Colonic mucosa (tissue), 4 donors: ENCODE data around the gene ARMH3. TPM values are rescaled to one million over a fixed set of nuclear protein-coding genes. Genes with fewer than 3 reads are reported as not detected.

ENCODE experiments used
- DNase-seq: peaks from one replicate; pipeline ENCODE4 v3.0.0-alpha.2; 2020
- H3K27ac ChIP-seq: fragments of 200-600 bp; one replicate; pipeline ENCODE4 v1.8.0; 2021
- H3K27me3 ChIP-seq: fragments of 200-600 bp; one replicate; pipeline ENCODE4 v1.8.0; 2021
- H3K36me3 ChIP-seq: fragments of 200-600 bp; one replicate; pipeline ENCODE4 v1.8.0; 2021
- H3K4me1 ChIP-seq: fragments of 200-600 bp; one replicate; pipeline ENCODE4 v1.8.0; 2021; ENCODE audit warnings: mild to moderate bottlenecking
- H3K4me3 ChIP-seq: fragments of 200-600 bp; one replicate; pipeline ENCODE4 v1.8.0; 2021
- H3K9ac ChIP-seq, 2 donors: one replicate each; pipeline ENCODE4 v1.7.0; 2013; ENCODE audit warnings: control low read depth in 2 of 2, low read depth in 2 of 2, low read length in 2 of 2
- H3K9me3 ChIP-seq: fragments of 200-600 bp; one replicate; pipeline ENCODE4 v1.8.0; 2021
- intact Hi-C: fragments of 100-400 bp; cut with DNase I; formaldehyde crosslinking; loops from one replicate; pipeline ENCODE4 v1.14.1; 2022
- total RNA-seq, 2 donors: library from RNA; stranded (reverse); fragmentation: NEBNext Ultra II Directional in 1 of 2; extraction: Animal tissue kit (Norgen Biotek cat#: 25700) in 1 of 2; gene quantifications; one replicate each; pipeline ENCODE4 v1.2.1, GENCODE V29; 2021
- TF ChIP-seq, protein P1 (sequence below): fragments of 200-600 bp; IDR thresholded peaks from one replicate; pipeline ENCODE4 v1.8.0; 2022; ENCODE audit warnings: antibody characterized with exemption, mild to moderate bottlenecking
- donor health status: healthy.
- donor health status: DM: no; HTN: no; CAD: no.
- donor health status: DM: no; HTN: no; CAD: no.

Gene ARMH3
- total RNA-seq, 2 donors from 2014 or later, result 25.1 to 31.3 TPM

DNA sequence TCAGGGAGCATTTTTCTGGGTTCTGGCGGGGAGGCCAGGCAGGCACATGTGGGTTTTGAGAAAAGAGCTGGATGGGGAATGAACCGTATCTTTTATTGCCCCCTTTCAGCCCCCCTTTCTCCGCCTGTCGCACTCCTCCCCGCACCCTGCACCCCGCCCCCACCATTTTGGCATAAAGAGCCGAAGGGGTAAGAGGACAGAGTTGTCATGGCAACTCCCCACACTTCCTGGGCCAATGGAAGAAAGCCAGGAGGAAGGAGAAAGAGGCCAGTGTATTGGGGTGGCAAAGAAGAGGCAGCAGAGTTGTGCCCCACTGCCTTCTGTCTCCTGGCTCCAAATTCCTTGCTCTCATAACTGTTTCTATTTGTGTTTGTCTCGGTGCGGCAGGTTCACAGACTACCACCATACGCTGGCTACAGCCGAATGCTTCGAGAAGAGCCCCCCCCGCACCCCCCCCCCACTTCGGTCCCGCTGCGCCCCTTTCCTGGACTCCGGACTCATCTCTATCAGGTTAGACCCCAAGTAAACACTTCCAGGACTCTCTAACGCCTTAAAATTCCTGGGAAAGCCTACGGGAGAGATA, 215.8 kb downstream of the ARMH3 start:
- H3K9ac ChIP-seq, result no peak overlapping the region
- H3K9me3 ChIP-seq, result no peaks in the 10 kb centered on the region
- H3K27me3 ChIP-seq, result no peaks in the 10 kb centered on the region
- no peak overlapping the region for H3K27ac ChIP-seq
- intact Hi-C loops, result loop anchor here (2.0 kb wide), 2 partner anchors 171 to 233 kb away; no protein-coding TSS in a partner anchor
- peak overlapping the region; percentile 30 for H3K4me3 ChIP-seq
- TF ChIP-seq, protein P1, sequence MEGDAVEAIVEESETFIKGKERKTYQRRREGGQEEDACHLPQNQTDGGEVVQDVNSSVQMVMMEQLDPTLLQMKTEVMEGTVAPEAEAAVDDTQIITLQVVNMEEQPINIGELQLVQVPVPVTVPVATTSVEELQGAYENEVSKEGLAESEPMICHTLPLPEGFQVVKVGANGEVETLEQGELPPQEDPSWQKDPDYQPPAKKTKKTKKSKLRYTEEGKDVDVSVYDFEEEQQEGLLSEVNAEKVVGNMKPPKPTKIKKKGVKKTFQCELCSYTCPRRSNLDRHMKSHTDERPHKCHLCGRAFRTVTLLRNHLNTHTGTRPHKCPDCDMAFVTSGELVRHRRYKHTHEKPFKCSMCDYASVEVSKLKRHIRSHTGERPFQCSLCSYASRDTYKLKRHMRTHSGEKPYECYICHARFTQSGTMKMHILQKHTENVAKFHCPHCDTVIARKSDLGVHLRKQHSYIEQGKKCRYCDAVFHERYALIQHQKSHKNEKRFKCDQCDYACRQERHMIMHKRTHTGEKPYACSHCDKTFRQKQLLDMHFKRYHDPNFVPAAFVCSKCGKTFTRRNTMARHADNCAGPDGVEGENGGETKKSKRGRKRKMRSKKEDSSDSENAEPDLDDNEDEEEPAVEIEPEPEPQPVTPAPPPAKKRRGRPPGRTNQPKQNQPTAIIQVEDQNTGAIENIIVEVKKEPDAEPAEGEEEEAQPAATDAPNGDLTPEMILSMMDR, result no peak
- H3K4me1 ChIP-seq, result peaks cover 10% of the 10 kb centered on the region
- H3K36me3 ChIP-seq, result no peaks in the 10 kb centered on the region
- DNase-seq, result no peak

DNA sequence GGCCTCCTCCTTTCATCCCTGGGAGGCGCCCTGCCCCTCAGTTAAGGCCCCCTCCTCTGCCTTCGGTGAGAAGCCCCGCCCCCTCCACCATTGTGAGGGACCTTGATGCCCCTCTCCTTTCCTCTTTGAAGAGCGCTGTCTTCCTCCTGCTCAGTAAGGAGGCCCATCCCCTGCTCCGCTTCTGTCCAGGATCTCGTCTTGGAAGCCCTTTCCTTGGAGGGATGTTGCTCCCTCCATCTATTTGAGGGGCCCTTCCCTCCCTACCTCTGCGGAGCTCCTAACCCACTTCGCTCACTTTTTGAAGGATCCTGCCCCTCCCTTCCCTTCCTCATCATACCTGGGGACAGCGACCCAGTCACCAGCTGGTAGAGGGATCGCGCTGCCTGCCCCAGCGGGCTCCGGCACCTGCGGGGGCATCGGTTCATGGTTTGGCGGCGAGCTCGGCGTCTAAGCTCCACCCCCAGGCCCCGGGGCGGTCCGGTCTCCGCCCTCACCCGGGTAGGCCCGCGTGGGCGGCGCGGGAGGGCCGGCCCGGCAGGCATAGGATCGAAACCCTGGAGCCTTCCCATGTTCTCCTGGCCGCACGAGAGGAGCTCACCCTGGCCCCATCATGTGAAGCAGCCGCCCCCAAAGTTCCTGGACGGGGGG, 216.4 kb downstream of the ARMH3 start:
- intact Hi-C loops, result loop anchor here (2.0 kb wide), 2 partner anchors 171 to 233 kb away; no protein-coding TSS in a partner anchor
- no peak overlapping the region for H3K9ac ChIP-seq
- H3K4me1 ChIP-seq, result peaks cover 10% of the 10 kb centered on the region
- H3K27me3 ChIP-seq, result no peaks in the 10 kb centered on the region
- peak overlapping the region; percentile 30 for H3K4me3 ChIP-seq
- TF ChIP-seq, protein P1, result no peak
- DNase-seq, result peak; percentile 59
- no peaks in the 10 kb centered on the region for H3K9me3 ChIP-seq
- no peak overlapping the region for H3K27ac ChIP-seq
- H3K36me3 ChIP-seq, result no peaks in the 10 kb centered on the region

DNA sequence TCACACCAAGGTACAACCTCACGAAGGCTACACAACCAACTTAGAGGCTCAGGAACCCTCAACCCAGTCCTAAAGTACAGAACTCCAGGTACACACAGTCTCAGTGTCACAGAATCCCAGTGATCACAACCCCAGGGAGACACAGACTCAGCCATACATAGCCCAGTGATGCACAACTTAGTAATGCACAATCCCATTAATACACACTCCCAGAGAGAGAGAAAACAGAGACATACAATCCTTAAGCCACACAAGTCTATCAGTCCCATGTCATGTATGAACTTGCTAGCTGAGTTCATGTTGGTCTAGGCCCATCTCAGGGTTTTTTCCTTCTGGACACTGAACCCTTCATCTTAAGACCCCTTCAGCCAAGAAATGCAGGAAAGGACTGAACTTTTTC, 217.0 kb downstream of the ARMH3 start:
- Histone ChIP-seq H3K4me3 (no peak overlapping the region), H3K9me3 (no peaks in the 10 kb centered on the region), H3K27ac (no peak overlapping the region), H3K36me3 (no peaks in the 10 kb centered on the region), H3K9ac (no peak overlapping the region), H3K27me3 (no peaks in the 10 kb centered on the region), H3K4me1 (peaks cover 10% of the 10 kb centered on the region)
- DNase-seq, result no peak
- TF ChIP-seq, protein P1, result no peak
- intact Hi-C loops, result no loop called here

DNA sequence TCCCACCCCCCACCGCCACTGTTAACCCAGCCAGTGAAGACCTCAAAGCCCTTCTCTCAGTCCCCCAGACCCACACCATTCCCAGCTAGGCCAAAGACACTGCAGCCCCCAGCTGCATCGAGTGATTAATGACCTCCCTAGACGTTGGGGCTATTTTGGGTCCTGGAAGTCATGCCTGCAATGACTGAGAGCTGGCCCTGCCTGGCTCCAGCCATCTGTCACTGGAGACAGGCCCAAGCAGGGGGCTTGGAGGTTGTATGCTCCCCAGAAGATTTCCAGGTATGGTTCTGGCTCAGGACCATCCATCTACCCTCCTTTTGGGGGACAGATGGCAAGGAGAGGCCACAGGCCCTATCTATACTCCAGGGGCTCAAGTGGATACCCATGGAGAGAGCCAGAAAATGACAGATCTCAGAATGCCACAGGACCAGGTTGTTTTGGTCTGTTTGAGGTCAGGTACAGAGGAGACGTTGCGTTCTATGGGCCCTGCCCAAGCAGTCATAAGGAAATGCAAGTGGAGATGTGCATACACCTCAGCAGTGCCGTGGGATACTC, 217.5 kb downstream of the ARMH3 start:
- H3K4me1 ChIP-seq, result peaks cover 10% of the 10 kb centered on the region
- no peak for DNase-seq

GRCh38 chr10:101837748-101838147, 218.2 kb downstream of the ARMH3 start:
- Histone ChIP-seq H3K27ac (no peak overlapping the region), H3K27me3 (no peaks in the 10 kb centered on the region)

More for the DNA sequence above, 217.5 kb downstream of the ARMH3 start:
- Histone ChIP-seq H3K4me3 (no peak overlapping the region), H3K27ac (no peak overlapping the region), H3K36me3 (no peaks in the 10 kb centered on the region), H3K9me3 (no peaks in the 10 kb centered on the region), H3K27me3 (no peaks in the 10 kb centered on the region), H3K9ac (no peak overlapping the region)
- intact Hi-C loops, result no loop called here
- TF ChIP-seq, protein P1, result no peak

More at GRCh38 chr10:101837748-101838147, 218.2 kb downstream of the ARMH3 start:
- TF ChIP-seq, protein P1, result no peak
- no peaks in the 10 kb centered on the region for H3K36me3 ChIP-seq
- H3K9ac ChIP-seq, result no peak overlapping the region
- no peaks in the 10 kb centered on the region for H3K9me3 ChIP-seq
- DNase-seq, result no peak
- no peak overlapping the region for H3K4me3 ChIP-seq
- intact Hi-C loops, result no loop called here
- peaks cover 10% of the 10 kb centered on the region for H3K4me1 ChIP-seq
